Measurements from ENCODE around the gene LBX2. TPM values are rescaled to one million over a fixed set of nuclear protein-coding genes. Genes with fewer than 3 reads are reported as not detected.
"Not testable (repeated sequence)": the region's sequence is repeated elsewhere in the genome, so short reads cannot be mapped to it uniquely, and the experiment has no call there.

Gene LBX2
- polyA plus RNA-seq, 1 of the 3 experiments (the other 2 are of a cell fraction) = 0.03 TPM

DNA sequence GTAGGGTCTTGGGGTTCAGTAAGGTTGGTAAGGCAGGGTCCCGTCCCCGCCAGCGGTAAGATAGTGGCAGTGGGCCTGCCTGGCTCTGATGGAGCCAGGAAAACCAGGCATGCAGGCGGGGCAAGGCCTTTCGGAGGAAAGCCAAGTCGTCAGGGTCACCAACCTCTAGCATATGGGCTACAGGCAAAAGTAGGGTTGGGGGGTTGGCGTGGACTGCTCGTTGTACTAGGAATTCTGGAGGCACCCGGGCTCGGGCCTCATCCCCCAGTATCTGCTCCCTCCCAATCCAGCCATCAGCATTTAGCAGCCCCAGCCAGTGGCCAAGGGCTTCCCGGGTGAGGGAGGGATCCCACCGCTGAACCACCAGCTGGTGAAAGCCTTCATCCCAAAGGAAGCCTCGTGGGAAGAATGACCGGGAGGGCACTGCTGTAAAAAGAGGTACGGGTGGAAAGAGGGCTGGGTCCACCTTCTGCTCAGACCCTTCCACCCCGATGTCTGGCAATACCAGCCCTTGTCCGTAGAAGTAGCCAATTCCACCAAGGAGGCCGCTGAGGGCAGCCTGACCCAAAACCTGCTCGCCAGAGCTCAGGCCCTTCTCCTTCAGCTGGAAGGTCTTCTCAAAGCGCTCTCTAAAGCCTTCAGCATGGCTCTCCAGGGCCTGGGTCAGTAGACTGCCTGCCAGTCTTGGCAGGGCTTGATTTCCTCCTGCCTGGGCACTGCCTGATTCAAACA, 37.2 kb downstream of the LBX2 start:
- TF ChIP-seq CHD2 (IDR thresholded peaks at IDR 0.05; ENCODE audit: low read length, partially characterized antibody) = no peak
- TF ChIP-seq, protein P1, sequence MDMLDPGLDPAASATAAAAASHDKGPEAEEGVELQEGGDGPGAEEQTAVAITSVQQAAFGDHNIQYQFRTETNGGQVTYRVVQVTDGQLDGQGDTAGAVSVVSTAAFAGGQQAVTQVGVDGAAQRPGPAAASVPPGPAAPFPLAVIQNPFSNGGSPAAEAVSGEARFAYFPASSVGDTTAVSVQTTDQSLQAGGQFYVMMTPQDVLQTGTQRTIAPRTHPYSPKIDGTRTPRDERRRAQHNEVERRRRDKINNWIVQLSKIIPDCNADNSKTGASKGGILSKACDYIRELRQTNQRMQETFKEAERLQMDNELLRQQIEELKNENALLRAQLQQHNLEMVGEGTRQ (IDR thresholded peaks at IDR 0.05; ENCODE audit: borderline replicate concordance, low read depth, low read length) = no peak
- no peak for TF ChIP-seq JUND (IDR thresholded peaks at IDR 0.05)
- no peak for TF ChIP-seq GABPA (IDR thresholded peaks at IDR 0.05; ENCODE audit: low read depth)
- no peak for TF ChIP-seq MEF2A (IDR thresholded peaks at IDR 0.05; ENCODE audit: borderline replicate concordance, low read depth)
- no peak for TF ChIP-seq SIN3A (IDR thresholded peaks at IDR 0.05; ENCODE audit: borderline replicate concordance, low read depth, low read length)
- TF ChIP-seq RAD21 (IDR thresholded peaks at IDR 0.05; ENCODE audit: low read length) = no peak
- TF ChIP-seq NRF1 (IDR thresholded peaks at IDR 0.05; ENCODE audit: low read depth, low read length) = no peak
- TF ChIP-seq RXRA (IDR thresholded peaks at IDR 0.05; ENCODE audit: borderline replicate concordance, low read depth) = no peak

DNA sequence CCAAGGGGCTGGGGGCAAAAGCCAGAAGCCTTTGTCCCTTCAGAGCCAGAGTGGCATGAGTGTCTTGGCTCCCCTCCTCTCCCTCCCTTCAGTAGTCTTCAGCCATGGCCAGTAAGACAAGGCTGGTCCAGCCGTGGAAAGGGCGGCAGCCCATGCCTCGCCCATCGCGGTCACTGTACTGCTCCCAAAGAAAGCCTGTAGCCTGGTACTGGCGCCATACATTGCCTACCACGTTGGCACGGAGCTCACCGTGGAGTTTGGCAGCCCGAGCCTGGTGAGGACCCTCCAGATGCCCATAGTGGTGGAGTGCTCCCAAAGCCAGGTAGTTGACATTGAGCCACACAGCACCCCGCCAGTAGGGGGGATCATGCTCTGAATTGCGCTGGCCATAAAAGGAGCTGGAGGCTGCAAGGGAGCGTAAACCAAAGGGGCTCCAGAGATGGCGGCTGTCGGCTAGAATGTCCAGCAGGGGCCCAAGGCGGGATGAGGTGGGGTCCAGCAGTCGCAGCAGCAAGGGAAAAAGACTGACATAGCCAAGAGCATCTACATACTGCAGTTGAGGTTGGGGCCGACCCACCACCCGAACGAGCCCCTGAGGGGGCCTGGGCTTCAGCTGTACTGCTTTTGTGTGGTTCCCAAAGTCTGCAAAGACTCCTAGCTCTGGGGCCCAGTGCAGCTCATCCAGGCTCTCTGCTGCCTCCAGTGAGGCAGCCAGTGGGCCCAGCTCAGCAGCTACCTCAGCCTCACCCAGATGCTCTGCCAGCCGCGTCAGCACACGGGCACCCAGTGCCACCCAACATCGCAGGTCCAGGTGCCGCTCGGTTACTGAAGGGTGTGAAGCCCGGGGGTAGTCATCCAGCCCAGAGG, 38.0 kb downstream of the LBX2 start:
- H3K4me2 ChIP-seq = no peak overlapping the region
- 92% methylated on average over 15 of the region's 27 CpGs for WGBS (ENCODE audit: low lambda C conversion rate)
- H3K9me2 ChIP-seq = no peaks in the 10 kb centered on the region
- no peaks in the 10 kb centered on the region for H3K9me3 ChIP-seq
- H3F3A ChIP-seq (replicated peaks; ENCODE audit: insufficient read depth) = peaks cover 6% of the 10 kb centered on the region
- no peak overlapping the region for H2AFZ ChIP-seq (ENCODE audit: low read depth)
- no peaks in the 10 kb centered on the region for H4K20me1 ChIP-seq (ENCODE audit: insufficient read depth)
- POLR2A ChIA-PET = interaction anchor here (2.1 to 5.9 kb wide), 2 partner anchors 13 to 20 kb away, joined by 8 to 60 read pairs; partner anchors contain the start of gene MRPL53
- peaks cover 0 to 28% of the 10 kb centered on the region in 2 experiments for H3K36me3 ChIP-seq (replicated peaks in 1 of 2; ENCODE audit: control insufficient read depth in 1 of 2, insufficient read depth in 2 of 2, low read length in 1 of 2)
- peaks cover 49% of the 10 kb centered on the region for H3K79me2 ChIP-seq (ENCODE audit: insufficient read depth)
- TF ChIP-seq EZH2phosphoT487 (IDR thresholded peaks at IDR 0.05; ENCODE audit: borderline replicate concordance, low read depth) (no peak), MEF2A (IDR thresholded peaks at IDR 0.05; ENCODE audit: borderline replicate concordance, low read depth) (no peak)
- TF ChIP-seq, protein P2, sequence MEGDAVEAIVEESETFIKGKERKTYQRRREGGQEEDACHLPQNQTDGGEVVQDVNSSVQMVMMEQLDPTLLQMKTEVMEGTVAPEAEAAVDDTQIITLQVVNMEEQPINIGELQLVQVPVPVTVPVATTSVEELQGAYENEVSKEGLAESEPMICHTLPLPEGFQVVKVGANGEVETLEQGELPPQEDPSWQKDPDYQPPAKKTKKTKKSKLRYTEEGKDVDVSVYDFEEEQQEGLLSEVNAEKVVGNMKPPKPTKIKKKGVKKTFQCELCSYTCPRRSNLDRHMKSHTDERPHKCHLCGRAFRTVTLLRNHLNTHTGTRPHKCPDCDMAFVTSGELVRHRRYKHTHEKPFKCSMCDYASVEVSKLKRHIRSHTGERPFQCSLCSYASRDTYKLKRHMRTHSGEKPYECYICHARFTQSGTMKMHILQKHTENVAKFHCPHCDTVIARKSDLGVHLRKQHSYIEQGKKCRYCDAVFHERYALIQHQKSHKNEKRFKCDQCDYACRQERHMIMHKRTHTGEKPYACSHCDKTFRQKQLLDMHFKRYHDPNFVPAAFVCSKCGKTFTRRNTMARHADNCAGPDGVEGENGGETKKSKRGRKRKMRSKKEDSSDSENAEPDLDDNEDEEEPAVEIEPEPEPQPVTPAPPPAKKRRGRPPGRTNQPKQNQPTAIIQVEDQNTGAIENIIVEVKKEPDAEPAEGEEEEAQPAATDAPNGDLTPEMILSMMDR (IDR thresholded peaks at IDR 0.05) = peak; percentile 37
- DNase-seq = peak; percentile 41
- no peak overlapping the region for H3K9ac ChIP-seq
- H3K4me1 ChIP-seq (ENCODE audit: control insufficient read depth in 1 of 2, insufficient read depth in 2 of 2, low read depth in 1 of 2, low read length in 1 of 2) = peaks cover 5 to 30% of the 10 kb centered on the region in 2 experiments; a peak in 2 of 4 replicates
- H3K27ac ChIP-seq (ENCODE audit: low read depth in 2 of 2, low read length in 1 of 2) = no peak overlapping the region; a peak in 1 of 4 replicates
- CTCF ChIA-PET = interaction anchor here (1.1 to 1.2 kb wide), 2 partner anchors 8 to 127 kb away, joined by 3 to 4 read pairs; no protein-coding TSS in a partner anchor
- H3K27me3 ChIP-seq (ENCODE audit: insufficient read depth) = no peaks in the 10 kb centered on the region
- H3K4me3 ChIP-seq (ENCODE audit: low read depth in 2 of 2, low read length in 1 of 2) = no peak overlapping the region

More for the DNA sequence above, 37.2 kb downstream of the LBX2 start:
- CTCF ChIA-PET = interaction anchor here (1.0 to 1.2 kb wide), 2 partner anchors 9 to 125 kb away, joined by 3 to 4 read pairs; no protein-coding TSS in a partner anchor
- Histone ChIP-seq H3K79me2 (ENCODE audit: insufficient read depth) (peaks cover 47% of the 10 kb centered on the region), H3K36me3 (replicated peaks in 1 of 2; ENCODE audit: control insufficient read depth in 1 of 2, insufficient read depth in 2 of 2, low read length in 1 of 2) (peaks cover 0 to 28% of the 10 kb centered on the region in 2 experiments), H3K27ac (ENCODE audit: low read depth in 2 of 2, low read length in 1 of 2) (no peak overlapping the region; a peak in 1 of 4 replicates), H3K27me3 (ENCODE audit: insufficient read depth) (no peaks in the 10 kb centered on the region), H3K9ac (no peak overlapping the region), H3F3A (replicated peaks; ENCODE audit: insufficient read depth) (peaks cover 10% of the 10 kb centered on the region), H3K4me1 (ENCODE audit: control insufficient read depth in 1 of 2, insufficient read depth in 2 of 2, low read depth in 1 of 2, low read length in 1 of 2) (peaks cover 5 to 22% of the 10 kb centered on the region in 2 experiments; a peak in 1 of 4 replicates), H3K9me3 (no peaks in the 10 kb centered on the region), H3K4me2 (no peak overlapping the region), H4K20me1 (ENCODE audit: insufficient read depth) (no peaks in the 10 kb centered on the region), H3K9me2 (no peaks in the 10 kb centered on the region), H3K4me3 (ENCODE audit: low read depth in 2 of 2, low read length in 1 of 2) (no peak overlapping the region), H2AFZ (ENCODE audit: low read depth) (no peak overlapping the region)
- DNase-seq = no peak
- WGBS (ENCODE audit: low lambda C conversion rate) = 89% methylated on average over 7 of the region's 20 CpGs
- POLR2A ChIA-PET = interaction anchor here (2.1 to 5.9 kb wide), 2 partner anchors 12 to 19 kb away, joined by 8 to 60 read pairs; partner anchors contain the start of gene MRPL53

DNA sequence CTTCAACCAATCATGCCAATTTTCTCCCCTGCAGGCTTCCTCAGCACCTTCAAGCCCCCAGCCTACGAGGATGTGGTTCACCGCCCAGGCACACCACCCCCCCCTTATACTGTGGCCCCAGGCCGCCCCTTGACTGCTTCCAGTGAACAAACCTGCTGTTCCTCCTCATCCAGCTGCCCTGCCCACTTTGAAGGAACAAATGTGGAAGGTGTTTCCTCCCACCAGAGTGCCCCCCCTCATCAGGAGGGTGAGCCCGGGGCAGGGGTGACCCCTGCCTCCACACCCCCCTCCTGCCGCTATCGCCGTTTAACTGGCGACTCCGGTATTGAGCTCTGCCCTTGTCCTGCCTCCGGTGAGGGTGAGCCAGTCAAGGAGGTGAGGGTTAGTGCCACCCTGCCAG, 39.2 kb downstream of the LBX2 start:
- H3K36me3 ChIP-seq (replicated peaks in 1 of 2; ENCODE audit: control insufficient read depth in 1 of 2, insufficient read depth in 2 of 2, low read length in 1 of 2) = peaks cover 0 to 33% of the 10 kb centered on the region in 2 experiments
- not testable (repeated sequence) for H3K9me2 ChIP-seq; H3K27me3 ChIP-seq (ENCODE audit: insufficient read depth); H3K4me3 ChIP-seq (ENCODE audit: low read depth in 2 of 2, low read length in 1 of 2); DNase-seq; H3F3A ChIP-seq (replicated peaks; ENCODE audit: insufficient read depth); H2AFZ ChIP-seq (ENCODE audit: low read depth); H3K9me3 ChIP-seq; H3K9ac ChIP-seq; H4K20me1 ChIP-seq (ENCODE audit: insufficient read depth)
- peaks cover 14 to 41% of the 10 kb centered on the region in 2 experiments; a peak in 3 of 4 replicates for H3K4me1 ChIP-seq (ENCODE audit: control insufficient read depth in 1 of 2, insufficient read depth in 2 of 2, low read depth in 1 of 2, low read length in 1 of 2)
- CTCF ChIA-PET = interaction anchor here (1.1 kb wide), 1 partner anchor 128 kb away, joined by 3 read pairs; no protein-coding TSS in a partner anchor
- H3K27ac ChIP-seq (ENCODE audit: low read depth in 2 of 2, low read length in 1 of 2) = peak overlapping the region in 1 of 2 experiments; percentile 19; a peak in 1 of 4 replicates
- H3K4me2 ChIP-seq = 0 out of 2 replicates have a peak overlapping the region, but pooled peaks have one; percentile 84
- POLR2A ChIA-PET = interaction anchor here (0.6 to 5.9 kb wide), 5 partner anchors 14 to 113 kb away, joined by 3 to 60 read pairs (median 8); partner anchors contain the start of genes C2orf81, MRPL53 and WDR54
- peaks cover 47% of the 10 kb centered on the region for H3K79me2 ChIP-seq (ENCODE audit: insufficient read depth)
- WGBS (ENCODE audit: low lambda C conversion rate) = 82% methylated on average over 5 of the region's 10 CpGs
